HEK293 (cell line): ENCODE results near the gene TXNRD3.

ENCODE experiments used
- CTCF ChIA-PET: fragments of 350-600 bp; formaldehyde crosslinking; extraction: SDS; loops from one replicate; lab custom pipeline; 2021; ENCODE audit warnings: antibody characterized with exemption; lab: Yijun Ruan, JAX
- POLR2A ChIA-PET: fragments of 300-600 bp; formaldehyde crosslinking; extraction: SDS; loops from one replicate; lab custom pipeline; 2020; ENCODE audit warnings: antibody characterized with exemption, inconsistent platforms; lab: Yijun Ruan, JAX
- H3K27ac ChIP-seq: fragments of 200-500 bp; sonication (Bioruptor generic); 2 replicates; pipeline ENCODE4 v1.5.1; 2014; ENCODE audit warnings: low read depth, low read length, control low read depth, inconsistent platforms; ENCODE audit errors: extremely low read depth
- H3K36me3 ChIP-seq, 2 experiments: fragments of 200-500 bp in 1 of 2; sonication (Bioruptor generic) in 1 of 2; 1 replicate in 1 of 2; 2 replicates in 1 of 2; pipeline ENCODE4 v1.5.1; 2014 to 2017; ENCODE audit warnings: inconsistent platforms in 2 of 2, low read length in 2 of 2; ENCODE audit not compliant: control insufficient read depth in 2 of 2, insufficient read depth in 1 of 2
- H3K4me1 ChIP-seq: fragments of 200-500 bp; sonication (Bioruptor generic); 2 replicates; pipeline ENCODE4 v1.5.1; 2014; ENCODE audit warnings: mild to moderate bottlenecking, low read length, inconsistent platforms; ENCODE audit not compliant: control insufficient read depth, insufficient read depth
- H3K4me3 ChIP-seq: 2 replicates; pipeline ENCODE4 v1.5.1; 2011; ENCODE audit warnings: low read depth, mild to moderate bottlenecking, control low read depth, low read length, moderate library complexity
- H3K9me3 ChIP-seq: fragments of 200-500 bp; sonication (Bioruptor generic); 2 replicates; pipeline ENCODE4 v1.5.1; 2014; ENCODE audit warnings: low read depth, low read length, inconsistent platforms; ENCODE audit not compliant: control insufficient read depth, insufficient read depth
- GLI2 ChIP-seq: fragments of 450-650 bp; formaldehyde crosslinking; IDR thresholded peaks from 2 replicates; pipeline ENCODE4; 2017; ENCODE audit warnings: missing biosample characterization, missing genetic modification characterization, low read depth, borderline replicate concordance
- IKZF3 ChIP-seq: fragments of 450-650 bp; IDR thresholded peaks from 2 replicates; pipeline ENCODE4 v1.5.0; 2018; ENCODE audit warnings: missing biosample characterization, mild to moderate bottlenecking, missing genetic modification characterization, moderate library complexity
- MEIS1 ChIP-seq: sonication (generic); formaldehyde crosslinking; IDR thresholded peaks from 2 replicates; pipeline ENCODE4 v1.8.1; 2022; ENCODE audit warnings: missing genetic modification reagents, mild to moderate bottlenecking, borderline replicate concordance
- MZF1 ChIP-seq: fragments of 450-650 bp; formaldehyde crosslinking; IDR thresholded peaks from 2 replicates; pipeline ENCODE4 v1.5.1; 2017; ENCODE audit warnings: missing biosample characterization, missing genetic modification characterization, borderline replicate concordance
- SCRT1 ChIP-seq: fragments of 450-650 bp; formaldehyde crosslinking; IDR thresholded peaks from 2 replicates; pipeline ENCODE4 v1.5.1; 2016; ENCODE audit warnings: missing biosample characterization, missing genetic modification characterization, borderline replicate concordance
- ZEB2 ChIP-seq: fragments of 450-650 bp; formaldehyde crosslinking; IDR thresholded peaks from 2 replicates; pipeline ENCODE4 v1.5.1; 2016; ENCODE audit warnings: missing biosample characterization, missing genetic modification characterization
- ZNF112 ChIP-seq: fragments of 450-650 bp; formaldehyde crosslinking; IDR thresholded peaks from 2 replicates; pipeline ENCODE4 v1.5.0; 2017; ENCODE audit warnings: missing biosample characterization, missing genetic modification characterization
- ZNF140 ChIP-seq: fragments of 450-650 bp; formaldehyde crosslinking; IDR thresholded peaks from 2 replicates; pipeline ENCODE4 v1.5.1; 2016; ENCODE audit warnings: missing biosample characterization, missing genetic modification characterization
- ZNF221 ChIP-seq: fragments of 450-650 bp; formaldehyde crosslinking; IDR thresholded peaks from 2 replicates; pipeline ENCODE4 v1.5.1; 2017; ENCODE audit warnings: missing biosample characterization, missing genetic modification characterization, borderline replicate concordance
- ZNF292 ChIP-seq: fragments of 450-650 bp; formaldehyde crosslinking; IDR thresholded peaks from 2 replicates; pipeline ENCODE4 v1.5.1; 2016; ENCODE audit warnings: low read depth, missing biosample characterization, missing genetic modification characterization, borderline replicate concordance
- ZNF341 ChIP-seq: fragments of 450-650 bp; formaldehyde crosslinking; IDR thresholded peaks from 2 replicates; pipeline ENCODE4; 2016; ENCODE audit warnings: low read depth, missing biosample characterization, missing genetic modification characterization
- ZNF416 ChIP-seq: fragments of 450-650 bp; formaldehyde crosslinking; IDR thresholded peaks from 2 replicates; pipeline ENCODE4 v1.5.1; 2016; ENCODE audit warnings: missing biosample characterization, missing genetic modification characterization
- ZNF501 ChIP-seq: fragments of 450-650 bp; formaldehyde crosslinking; IDR thresholded peaks from 2 replicates; pipeline ENCODE4 v1.5.1; 2016; ENCODE audit warnings: missing biosample characterization, missing genetic modification characterization
- ZNF514 ChIP-seq: fragments of 450-650 bp; formaldehyde crosslinking; IDR thresholded peaks from 2 replicates; pipeline ENCODE4 v1.5.1; 2016; ENCODE audit warnings: missing biosample characterization, missing genetic modification characterization
- ZNF555 ChIP-seq: fragments of 450-650 bp; formaldehyde crosslinking; conservative IDR thresholded peaks from 2 replicates; pipeline ENCODE4 v1.5.1; 2017; ENCODE audit warnings: missing biosample characterization, mild to moderate bottlenecking, missing genetic modification characterization, inconsistent platforms
- ZNF571 ChIP-seq: fragments of 450-650 bp; formaldehyde crosslinking; IDR thresholded peaks from 2 replicates; pipeline ENCODE4 v1.5.0; 2017; ENCODE audit warnings: missing biosample characterization, missing genetic modification characterization
- ZNF621 ChIP-seq: fragments of 450-650 bp; formaldehyde crosslinking; IDR thresholded peaks from 2 replicates; pipeline ENCODE4 v1.5.1; 2017; ENCODE audit warnings: missing biosample characterization, missing genetic modification characterization
- ZNF658 ChIP-seq: fragments of 450-650 bp; formaldehyde crosslinking; IDR thresholded peaks from 2 replicates; pipeline ENCODE4; 2016; ENCODE audit warnings: missing biosample characterization, missing genetic modification characterization
- ZNF670 ChIP-seq: fragments of 450-650 bp; formaldehyde crosslinking; IDR thresholded peaks from 2 replicates; pipeline ENCODE4 v1.5.1; 2016; ENCODE audit warnings: missing biosample characterization, missing genetic modification characterization, low read depth
- ZSCAN16 ChIP-seq: fragments of 450-650 bp; formaldehyde crosslinking; IDR thresholded peaks from 2 replicates; pipeline ENCODE4 v1.5.1; 2016; ENCODE audit warnings: missing biosample characterization, missing genetic modification characterization
- TF ChIP-seq, protein P1 (sequence below): IDR thresholded peaks from 2 replicates; pipeline ENCODE4 v1.6.1; 2011; ENCODE audit warnings: mild to moderate bottlenecking, low read depth, low read length, borderline replicate concordance
- TF ChIP-seq, protein P2 (sequence below): fragments of 450-650 bp; formaldehyde crosslinking; IDR thresholded peaks from 2 replicates; pipeline ENCODE4 v1.5.1; 2016; ENCODE audit warnings: missing biosample characterization, missing genetic modification characterization
- TF ChIP-seq, protein P3 (sequence below): fragments of 450-650 bp; formaldehyde crosslinking; IDR thresholded peaks from 2 replicates; pipeline ENCODE4 v1.5.1; 2016; ENCODE audit warnings: missing biosample characterization, missing genetic modification characterization, low read depth

Gene TXNRD3

DNA sequence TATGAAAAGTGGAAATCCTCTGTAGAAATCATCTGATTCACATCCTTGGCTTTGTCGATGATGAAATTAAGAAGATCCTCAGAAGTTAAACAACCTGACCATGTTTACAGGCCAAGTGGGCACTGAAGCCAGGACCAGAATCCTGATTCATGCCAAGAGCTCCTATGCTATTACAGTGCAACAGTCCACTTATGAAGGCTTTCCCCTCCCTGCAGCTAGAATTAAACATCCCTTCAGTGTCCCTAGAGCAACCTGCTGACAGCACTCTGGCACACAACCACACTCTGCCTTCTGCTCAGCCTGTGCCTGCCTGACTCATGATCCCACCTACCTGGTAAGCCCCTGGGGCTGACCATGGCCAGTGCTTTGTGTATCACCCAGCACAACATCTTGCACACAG lies 33.8 kb downstream of the TXNRD3 start:
- no peaks in the 10 kb centered on the region for H3K4me1 ChIP-seq
- H3K4me3 ChIP-seq = no peak overlapping the region
- no peak overlapping the region for H3K27ac ChIP-seq
- no peaks in the 10 kb centered on the region for H3K9me3 ChIP-seq
- no peak for TF ChIP-seq GLI2 (tag by site-specific recombination)
- TF ChIP-seq, protein P1, sequence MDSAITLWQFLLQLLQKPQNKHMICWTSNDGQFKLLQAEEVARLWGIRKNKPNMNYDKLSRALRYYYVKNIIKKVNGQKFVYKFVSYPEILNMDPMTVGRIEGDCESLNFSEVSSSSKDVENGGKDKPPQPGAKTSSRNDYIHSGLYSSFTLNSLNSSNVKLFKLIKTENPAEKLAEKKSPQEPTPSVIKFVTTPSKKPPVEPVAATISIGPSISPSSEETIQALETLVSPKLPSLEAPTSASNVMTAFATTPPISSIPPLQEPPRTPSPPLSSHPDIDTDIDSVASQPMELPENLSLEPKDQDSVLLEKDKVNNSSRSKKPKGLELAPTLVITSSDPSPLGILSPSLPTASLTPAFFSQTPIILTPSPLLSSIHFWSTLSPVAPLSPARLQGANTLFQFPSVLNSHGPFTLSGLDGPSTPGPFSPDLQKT = no peak
- no peak for TF ChIP-seq IKZF3 (tag by site-specific recombination)
- TF ChIP-seq ZNF658 (tag by site-specific recombination) = no peak
- no peak for TF ChIP-seq ZNF670 (tag by site-specific recombination)
- TF ChIP-seq, protein P2, sequence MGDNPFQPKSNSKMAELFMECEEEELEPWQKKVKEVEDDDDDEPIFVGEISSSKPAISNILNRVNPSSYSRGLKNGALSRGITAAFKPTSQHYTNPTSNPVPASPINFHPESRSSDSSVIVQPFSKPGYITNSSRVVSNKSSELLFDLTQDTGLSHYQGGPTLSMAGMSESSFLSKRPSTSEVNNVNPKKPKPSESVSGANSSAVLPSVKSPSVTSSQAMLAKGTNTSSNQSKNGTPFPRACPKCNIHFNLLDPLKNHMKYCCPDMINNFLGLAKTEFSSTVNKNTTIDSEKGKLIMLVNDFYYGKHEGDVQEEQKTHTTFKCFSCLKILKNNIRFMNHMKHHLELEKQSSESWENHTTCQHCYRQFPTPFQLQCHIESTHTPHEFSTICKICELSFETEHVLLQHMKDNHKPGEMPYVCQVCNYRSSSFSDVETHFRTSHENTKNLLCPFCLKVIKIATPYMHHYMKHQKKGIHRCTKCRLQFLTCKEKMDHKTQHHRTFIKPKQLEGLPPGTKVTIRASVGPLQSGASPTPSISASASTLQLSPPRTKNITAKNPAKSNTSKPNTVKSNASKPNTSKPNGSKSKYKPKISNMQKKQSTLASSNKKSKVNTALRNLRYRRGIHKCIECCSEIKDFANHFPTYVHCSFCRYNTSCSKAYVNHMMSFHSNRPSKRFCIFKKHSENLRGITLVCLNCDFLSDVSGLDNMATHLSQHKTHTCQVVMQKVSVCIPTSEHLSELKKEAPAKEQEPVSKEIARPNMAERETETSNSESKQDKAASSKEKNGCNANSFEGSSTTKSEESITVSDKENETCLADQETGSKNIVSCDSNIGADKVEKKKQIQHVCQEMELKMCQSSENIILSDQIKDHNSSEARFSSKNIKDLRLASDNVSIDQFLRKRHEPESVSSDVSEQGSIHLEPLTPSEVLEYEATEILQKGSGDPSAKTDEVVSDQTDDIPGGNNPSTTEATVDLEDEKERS = no peak
- TF ChIP-seq ZEB2 (tag by site-specific recombination) = no peak
- no peak for TF ChIP-seq MZF1 (tag by site-specific recombination)
- POLR2A ChIA-PET = interaction anchor here (1.8 kb wide), 1 partner anchor 33 kb away, joined by 5 read pairs; the partner anchor contains the start of gene TXNRD3
- CTCF ChIA-PET = interaction anchor here (1.0 to 1.1 kb wide), 2 partner anchors 14 to 58 kb away, joined by 4 to 7 read pairs; no protein-coding TSS in a partner anchor
- peaks cover 0 to 29% of the 10 kb centered on the region in 2 experiments; a peak in 2 of 3 replicates for H3K36me3 ChIP-seq

DNA sequence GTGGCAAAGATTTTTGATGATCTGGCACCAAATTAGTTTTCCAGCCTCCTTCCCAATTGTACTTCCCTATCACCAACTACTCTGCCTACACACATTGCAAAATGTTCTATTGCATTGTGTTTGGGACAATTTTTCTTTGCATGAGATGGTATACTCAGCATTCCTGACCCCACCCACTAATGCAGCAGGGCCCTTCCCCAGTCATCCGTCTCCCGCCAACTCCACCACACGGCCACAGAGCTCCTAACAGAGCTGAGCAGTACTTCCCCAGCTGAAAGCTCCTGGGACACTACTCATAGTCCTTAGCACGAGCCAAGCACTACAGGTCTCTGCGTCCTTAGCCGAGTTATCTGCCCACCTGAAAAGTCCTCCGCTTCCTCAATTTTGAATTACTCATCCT lies 34.2 kb downstream of the TXNRD3 start:
- no peaks in the 10 kb centered on the region for H3K9me3 ChIP-seq
- no peaks in the 10 kb centered on the region for H3K4me1 ChIP-seq
- H3K27ac ChIP-seq = no peak overlapping the region
- H3K4me3 ChIP-seq = no peak overlapping the region
- ChIA-PET POLR2A (interaction anchor here (1.8 kb wide), 1 partner anchor 34 kb away, joined by 5 read pairs; the partner anchor contains the start of gene TXNRD3), CTCF (interaction anchor here (1.0 to 1.1 kb wide), 2 partner anchors 15 to 57 kb away, joined by 4 to 7 read pairs; no protein-coding TSS in a partner anchor)
- TF ChIP-seq ZNF514 (no peak), ZNF571 (no peak), ZNF292 (no peak), ZSCAN16 (tag by site-specific recombination) (no peak), ZNF621 (no peak), SCRT1 (tag by site-specific recombination) (no peak), ZNF112 (tag by site-specific recombination) (no peak)
- TF ChIP-seq, protein P3, sequence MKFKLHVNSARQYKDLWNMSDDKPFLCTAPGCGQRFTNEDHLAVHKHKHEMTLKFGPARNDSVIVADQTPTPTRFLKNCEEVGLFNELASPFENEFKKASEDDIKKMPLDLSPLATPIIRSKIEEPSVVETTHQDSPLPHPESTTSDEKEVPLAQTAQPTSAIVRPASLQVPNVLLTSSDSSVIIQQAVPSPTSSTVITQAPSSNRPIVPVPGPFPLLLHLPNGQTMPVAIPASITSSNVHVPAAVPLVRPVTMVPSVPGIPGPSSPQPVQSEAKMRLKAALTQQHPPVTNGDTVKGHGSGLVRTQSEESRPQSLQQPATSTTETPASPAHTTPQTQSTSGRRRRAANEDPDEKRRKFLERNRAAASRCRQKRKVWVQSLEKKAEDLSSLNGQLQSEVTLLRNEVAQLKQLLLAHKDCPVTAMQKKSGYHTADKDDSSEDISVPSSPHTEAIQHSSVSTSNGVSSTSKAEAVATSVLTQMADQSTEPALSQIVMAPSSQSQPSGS (tag by site-specific recombination) = no peak
- peaks cover 0 to 31% of the 10 kb centered on the region in 2 experiments; a peak in 2 of 3 replicates for H3K36me3 ChIP-seq

DNA sequence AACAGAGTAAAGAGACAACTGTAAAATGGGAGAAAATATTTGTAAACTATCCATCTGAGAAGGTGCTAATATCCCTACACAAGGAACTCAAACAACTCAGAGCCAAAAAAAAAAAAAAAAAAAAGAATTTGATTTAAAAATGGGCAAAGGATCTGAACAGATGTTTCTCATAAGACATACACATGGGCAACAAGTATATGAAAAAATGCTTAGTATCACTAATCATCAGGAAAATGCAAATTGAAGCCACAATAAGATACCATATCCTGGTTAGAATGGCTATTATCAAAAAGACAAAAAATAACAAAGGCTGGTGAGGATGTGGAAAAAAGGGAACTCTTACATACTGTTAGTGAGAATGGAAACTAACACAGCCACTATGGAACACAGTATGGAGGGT lies 36.2 kb downstream of the TXNRD3 start:
- no peak overlapping the region for H3K27ac ChIP-seq
- ChIA-PET CTCF (no interaction called here), POLR2A (no interaction called here)
- TF ChIP-seq MEIS1 (CRISPR knock-in tag) (no peak), ZNF221 (tag by site-specific recombination) (no peak), ZNF140 (tag by site-specific recombination) (no peak), ZNF341 (no peak), GLI2 (tag by site-specific recombination) (no peak), ZNF571 (no peak), ZNF555 (tag by site-specific recombination) (no peak), ZNF501 (tag by site-specific recombination) (no peak), ZNF416 (tag by site-specific recombination) (no peak)
- H3K9me3 ChIP-seq = no peaks in the 10 kb centered on the region
- peaks cover 0 to 32% of the 10 kb centered on the region in 2 experiments; a peak in 2 of 3 replicates for H3K36me3 ChIP-seq
- H3K4me3 ChIP-seq = no peak overlapping the region
- no peaks in the 10 kb centered on the region for H3K4me1 ChIP-seq
